ENCODE measurements around the gene PGAP1. TPM values are rescaled to one million over a fixed set of nuclear protein-coding genes. Genes with fewer than 3 reads are reported as not detected.

PGAP1 gene
- total RNA-seq, 4 donors from 2014 or later: 8.0 to 13.3 (median 12.7) TPM

DNA sequence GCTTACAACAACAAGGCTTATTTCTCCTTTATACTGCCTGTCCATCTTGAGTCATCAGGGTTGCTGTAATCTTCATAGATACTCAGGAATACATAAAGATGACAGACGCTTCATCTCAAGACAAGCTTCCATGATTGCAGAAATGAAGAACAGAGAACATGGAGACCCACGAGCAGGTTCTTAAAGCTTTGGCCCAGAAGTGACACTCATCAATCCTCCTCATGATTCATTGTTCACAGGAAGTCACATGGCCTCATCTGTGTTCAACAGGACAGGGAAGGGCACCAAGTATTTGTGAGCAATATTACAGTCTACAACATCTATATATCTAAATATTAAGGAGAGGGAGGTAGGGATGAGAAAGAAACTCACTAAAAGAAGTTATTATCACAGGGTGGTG lies 36.5 kb upstream of the PGAP1 start:
- TF ChIP-seq, protein P1, sequence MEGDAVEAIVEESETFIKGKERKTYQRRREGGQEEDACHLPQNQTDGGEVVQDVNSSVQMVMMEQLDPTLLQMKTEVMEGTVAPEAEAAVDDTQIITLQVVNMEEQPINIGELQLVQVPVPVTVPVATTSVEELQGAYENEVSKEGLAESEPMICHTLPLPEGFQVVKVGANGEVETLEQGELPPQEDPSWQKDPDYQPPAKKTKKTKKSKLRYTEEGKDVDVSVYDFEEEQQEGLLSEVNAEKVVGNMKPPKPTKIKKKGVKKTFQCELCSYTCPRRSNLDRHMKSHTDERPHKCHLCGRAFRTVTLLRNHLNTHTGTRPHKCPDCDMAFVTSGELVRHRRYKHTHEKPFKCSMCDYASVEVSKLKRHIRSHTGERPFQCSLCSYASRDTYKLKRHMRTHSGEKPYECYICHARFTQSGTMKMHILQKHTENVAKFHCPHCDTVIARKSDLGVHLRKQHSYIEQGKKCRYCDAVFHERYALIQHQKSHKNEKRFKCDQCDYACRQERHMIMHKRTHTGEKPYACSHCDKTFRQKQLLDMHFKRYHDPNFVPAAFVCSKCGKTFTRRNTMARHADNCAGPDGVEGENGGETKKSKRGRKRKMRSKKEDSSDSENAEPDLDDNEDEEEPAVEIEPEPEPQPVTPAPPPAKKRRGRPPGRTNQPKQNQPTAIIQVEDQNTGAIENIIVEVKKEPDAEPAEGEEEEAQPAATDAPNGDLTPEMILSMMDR (IDR thresholded peaks at IDR 0.05): no peak
- no peak for TF ChIP-seq POLR2A (IDR thresholded peaks at IDR 0.05)
- TF ChIP-seq EP300 (IDR thresholded peaks at IDR 0.05): no peak
- 72 to 84% methylated on average over 2 of the region's 2 CpGs for WGBS, 2 donors
- Histone ChIP-seq H3K4me1 (peaks cover 0 to 5% (median 0%) of the 10 kb centered on the region in 4 donors), H3K36me3 (no peaks in the 10 kb centered on the region), H3K27ac (no peak overlapping the region), H3K27me3 (no peaks in the 10 kb centered on the region), H3K9me3 (no peaks in the 10 kb centered on the region), H3K4me3 (no peak overlapping the region)
- DNase-seq (ENCODE audit: low spot score in 2 of 2): no peak

DNA sequence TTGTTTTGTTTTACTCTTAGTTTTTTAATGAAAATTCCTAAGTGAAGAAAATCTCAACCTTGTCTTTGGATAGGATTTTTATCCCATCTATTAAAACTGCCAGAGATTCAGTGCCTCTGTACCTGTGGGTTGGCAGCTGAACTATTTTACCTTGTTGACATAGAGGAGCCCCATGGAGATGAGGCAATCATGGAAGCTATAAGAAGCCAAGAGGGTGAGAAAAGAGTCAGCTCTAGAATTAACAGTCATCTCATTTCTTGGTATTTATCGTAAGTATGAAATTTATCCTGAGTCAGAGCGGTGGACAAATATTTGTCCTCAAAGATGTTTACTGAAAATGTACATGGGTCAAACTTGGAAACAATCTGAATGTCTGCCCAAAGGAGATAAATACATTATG lies 35.8 kb upstream of the PGAP1 start:
- H3K9me3 ChIP-seq: no peaks in the 10 kb centered on the region
- DNase-seq (ENCODE audit: low spot score in 2 of 2): no peak
- H3K36me3 ChIP-seq: no peaks in the 10 kb centered on the region
- H3K4me3 ChIP-seq: no peak overlapping the region
- H3K4me1 ChIP-seq: peaks cover 0 to 5% (median 0%) of the 10 kb centered on the region in 4 donors
- TF ChIP-seq, protein P1 (IDR thresholded peaks at IDR 0.05): no peak
- TF ChIP-seq EP300 (IDR thresholded peaks at IDR 0.05): no peak
- TF ChIP-seq POLR2A (IDR thresholded peaks at IDR 0.05): no peak
- H3K27me3 ChIP-seq: no peaks in the 10 kb centered on the region
- 95 to 100% methylated on average over 2 of the region's 2 CpGs for WGBS, 2 donors
- no peak overlapping the region for H3K27ac ChIP-seq

- no peak overlapping the region for H3K27ac ChIP-seq
- no peak for DNase-seq (ENCODE audit: low spot score in 2 of 2)
- TF ChIP-seq, protein P1 (IDR thresholded peaks at IDR 0.05): no peak
- no peak for TF ChIP-seq POLR2A (IDR thresholded peaks at IDR 0.05)
- TF ChIP-seq EP300 (IDR thresholded peaks at IDR 0.05): no peak
These were observed 35.4 kb upstream of the PGAP1 start for GRCh38 chr2:196961889-196962288.

GRCh38 chr2:196959734-196960338 lies 33.3 kb upstream of the PGAP1 start:
- 63 to 69% methylated on average over 3 of the region's 3 CpGs for WGBS, 2 donors
- TF ChIP-seq EP300 (IDR thresholded peaks at IDR 0.05) (no peak), POLR2A (IDR thresholded peaks at IDR 0.05) (no peak)
- TF ChIP-seq, protein P1 (IDR thresholded peaks at IDR 0.05): no peak
- no peak for DNase-seq (ENCODE audit: low spot score in 2 of 2)

More at GRCh38 chr2:196961889-196962288, 35.4 kb upstream of the PGAP1 start:
- Histone ChIP-seq H3K4me1 (peaks cover 0 to 5% (median 0%) of the 10 kb centered on the region in 4 donors), H3K4me3 (no peak overlapping the region), H3K36me3 (no peaks in the 10 kb centered on the region), H3K9me3 (no peaks in the 10 kb centered on the region), H3K27me3 (no peaks in the 10 kb centered on the region)

DNA sequence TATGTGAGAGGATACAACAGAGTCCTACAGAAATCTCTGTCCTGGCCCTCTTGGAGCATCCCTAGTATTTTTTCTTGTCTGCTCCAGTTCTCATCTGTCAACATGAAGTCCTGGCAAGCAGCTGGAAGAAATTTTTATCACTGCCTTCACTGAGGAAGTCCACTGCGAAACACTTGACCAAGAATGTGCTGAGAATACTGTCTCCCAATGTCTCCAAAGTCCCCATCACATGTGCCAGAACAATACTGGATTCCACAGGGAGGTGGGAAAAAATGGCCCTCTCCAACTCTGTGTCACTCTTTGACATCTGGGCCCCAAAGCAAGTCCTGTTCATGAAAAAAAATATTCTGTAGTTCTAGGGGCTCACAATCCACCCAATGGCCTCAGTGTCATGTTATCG lies 32.8 kb upstream of the PGAP1 start:
- WGBS, 2 donors: 72 to 75% methylated on average over 2 of the region's 2 CpGs

More at GRCh38 chr2:196959734-196960338, 33.3 kb upstream of the PGAP1 start:
- Histone ChIP-seq H3K36me3 (no peaks in the 10 kb centered on the region), H3K27ac (no peak overlapping the region), H3K9me3 (no peaks in the 10 kb centered on the region), H3K4me1 (no peaks in the 10 kb centered on the region), H3K27me3 (no peaks in the 10 kb centered on the region), H3K4me3 (no peak overlapping the region)

More for the DNA sequence above, 32.8 kb upstream of the PGAP1 start:
- no peak for DNase-seq (ENCODE audit: low spot score in 2 of 2)
- no peaks in the 10 kb centered on the region for H3K36me3 ChIP-seq
- TF ChIP-seq POLR2A (IDR thresholded peaks at IDR 0.05): no peak
- TF ChIP-seq, protein P1 (IDR thresholded peaks at IDR 0.05): no peak
- TF ChIP-seq EP300 (IDR thresholded peaks at IDR 0.05): no peak
- H3K4me1 ChIP-seq: no peaks in the 10 kb centered on the region
- H3K27me3 ChIP-seq: no peaks in the 10 kb centered on the region
- no peak overlapping the region for H3K4me3 ChIP-seq
- H3K27ac ChIP-seq: no peak overlapping the region
- H3K9me3 ChIP-seq: no peaks in the 10 kb centered on the region

Measured in tibial nerve (tissue), 4 donors.